ENCODE measurements around the gene DHFR. TPM values are rescaled to one million over a fixed set of nuclear protein-coding genes. Genes with fewer than 3 reads are reported as not detected.
A peak's percentile ranks its signal among the peaks of the same experiment; 100 is the strongest.
"Not testable (repeated sequence)": the region's sequence is repeated elsewhere in the genome, so short reads cannot be mapped to it uniquely, and the experiment has no call there.

DHFR gene
- total RNA-seq, 1 experiment from 2014 or later = 40.0 TPM

DNA sequence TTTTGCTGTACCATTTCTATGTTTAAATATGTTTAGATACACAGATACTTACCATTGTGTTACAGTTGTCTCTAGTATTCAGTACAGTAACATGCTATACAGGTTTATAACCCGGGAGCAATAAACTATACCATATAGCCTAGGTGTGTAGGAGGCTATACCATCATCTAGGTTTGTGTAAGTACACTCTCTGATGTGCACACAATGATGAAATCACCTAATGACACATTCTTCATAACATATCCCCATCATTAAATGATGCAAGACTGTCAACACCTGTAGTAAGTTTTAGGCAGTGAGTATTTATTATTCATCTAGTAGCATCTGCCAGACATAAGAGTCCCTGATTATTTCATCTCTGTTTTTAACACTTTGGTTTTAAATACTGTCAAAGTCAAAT is 7.3 kb upstream of the DHFR start:
- DNase-seq (ENCODE audit: low read depth, low spot score) = no peak
- in situ Hi-C loops (cut with HindIII; ENCODE audit: low pct_unique_long_range_greater_than_20kb, low sequenced_read_pairs) = no loop called here

DNA sequence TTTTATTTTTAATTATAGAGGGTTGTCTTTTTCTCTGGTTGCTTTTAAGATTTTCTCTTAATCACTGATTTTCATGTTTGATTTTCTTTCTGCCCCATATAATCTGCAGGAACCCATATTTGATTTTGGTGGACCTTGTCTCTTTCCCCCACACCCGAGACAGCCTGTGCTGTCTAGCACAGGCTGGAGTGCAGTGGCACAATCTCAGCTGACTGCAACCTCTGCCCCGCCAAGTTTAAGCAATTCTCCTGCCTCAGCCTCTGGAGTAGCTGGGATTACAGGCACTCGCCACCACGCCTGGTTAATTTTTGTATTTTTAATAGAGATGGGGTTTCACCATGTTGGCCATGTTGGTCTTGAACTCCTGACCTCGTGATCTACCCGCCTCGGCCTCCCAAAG is 5.9 kb upstream of the DHFR start:
- DNase-seq (ENCODE audit: low read depth, low spot score); in situ Hi-C loops (cut with HindIII; ENCODE audit: low pct_unique_long_range_greater_than_20kb, low sequenced_read_pairs): not testable (repeated sequence)

DNA sequence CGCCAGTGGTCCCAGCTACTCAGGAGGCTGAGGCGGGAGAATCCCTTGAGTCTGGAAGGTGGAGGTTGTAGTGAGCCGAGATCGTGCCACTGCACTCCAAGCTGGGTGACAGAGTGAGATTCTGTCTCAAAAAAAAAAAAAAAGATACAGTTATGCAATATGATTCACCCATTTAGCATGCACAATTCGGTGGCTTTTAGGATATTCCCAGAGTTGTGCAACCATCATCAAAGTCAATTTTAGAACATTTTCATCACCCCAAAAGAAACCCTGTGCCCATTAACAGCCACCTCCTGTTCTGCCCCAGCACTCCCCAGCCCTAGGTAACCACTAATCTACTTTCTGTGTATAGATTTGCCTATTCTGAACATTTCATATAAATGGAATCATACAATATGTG is 4.3 kb upstream of the DHFR start:
- DNase-seq (ENCODE audit: low read depth, low spot score) = no peak
- in situ Hi-C loops (cut with HindIII; ENCODE audit: low pct_unique_long_range_greater_than_20kb, low sequenced_read_pairs) = no loop called here

DNA sequence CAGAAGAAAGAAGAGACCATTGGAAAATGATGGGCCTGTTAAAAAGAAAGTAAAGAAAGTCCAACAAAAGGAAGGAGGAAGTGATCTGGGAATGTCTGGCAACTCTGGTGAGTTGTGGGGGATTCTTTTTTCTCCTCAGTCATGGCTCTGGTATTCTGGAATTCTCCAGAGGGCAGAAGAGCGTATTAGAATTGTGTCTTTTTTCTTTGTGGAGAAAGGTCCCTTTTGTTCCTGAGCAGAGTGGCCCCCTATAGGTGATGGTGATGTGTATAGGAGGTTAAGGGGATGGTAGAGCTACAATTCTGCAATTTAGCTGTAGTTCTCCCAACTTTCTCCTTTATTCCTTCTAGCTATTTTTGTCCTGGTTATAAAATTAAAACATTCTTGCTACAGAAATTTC is 1.6 kb upstream of the DHFR start:
- in situ Hi-C loops (cut with HindIII; ENCODE audit: low pct_unique_long_range_greater_than_20kb, low sequenced_read_pairs) = no loop called here
- DNase-seq (ENCODE audit: low read depth, low spot score) = peak; percentile 64

DNA sequence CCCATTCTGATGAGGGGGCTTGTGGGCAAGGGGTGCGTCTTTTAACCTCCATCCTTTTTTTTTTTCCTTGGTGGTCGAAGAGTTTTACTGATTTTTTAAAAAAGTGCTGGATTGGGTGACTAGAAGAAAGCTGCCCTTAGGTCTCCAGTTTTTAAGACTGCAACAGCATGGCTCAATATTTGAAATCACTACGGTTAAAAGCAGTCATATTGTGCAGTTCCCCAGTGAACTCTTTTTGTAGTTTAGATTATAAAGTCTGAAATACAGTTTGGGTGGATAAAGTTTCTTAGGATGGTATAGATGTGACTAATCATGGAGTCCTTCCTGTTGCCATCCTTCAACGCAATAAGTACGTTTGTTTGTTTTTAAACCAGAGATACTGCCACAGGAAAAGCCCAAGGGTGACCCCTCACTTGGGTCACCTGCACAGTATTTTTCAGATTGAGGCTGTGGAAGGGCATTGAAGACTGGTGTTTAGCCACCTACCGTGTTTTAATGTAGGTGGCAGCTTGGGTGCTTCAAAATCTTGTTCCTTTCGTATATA is 520 bp upstream of the DHFR start:
- in situ Hi-C loops (cut with HindIII; ENCODE audit: low pct_unique_long_range_greater_than_20kb, low sequenced_read_pairs) = no loop called here
- no peak for DNase-seq (ENCODE audit: low read depth, low spot score)

DNA sequence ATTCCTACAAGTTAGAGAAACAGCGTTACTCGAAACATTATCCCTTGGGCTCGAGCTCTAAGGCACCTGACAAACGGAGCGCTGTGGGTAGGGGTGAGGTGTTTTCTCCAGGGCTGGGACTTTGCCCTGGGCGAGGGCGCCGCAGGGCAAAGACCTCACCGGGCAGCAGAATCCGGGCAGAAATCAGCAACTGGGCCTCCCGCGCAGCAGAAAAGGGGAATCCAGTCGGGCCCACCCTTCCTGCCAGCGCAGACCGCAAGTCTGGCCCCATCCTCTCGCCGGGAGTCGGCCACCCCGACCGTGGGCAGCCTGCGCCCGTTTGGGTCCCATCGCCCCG is 761 bp downstream of the DHFR start:
- no peak for DNase-seq (ENCODE audit: low read depth, low spot score)
- in situ Hi-C loops (cut with HindIII; ENCODE audit: low pct_unique_long_range_greater_than_20kb, low sequenced_read_pairs) = no loop called here

DNA sequence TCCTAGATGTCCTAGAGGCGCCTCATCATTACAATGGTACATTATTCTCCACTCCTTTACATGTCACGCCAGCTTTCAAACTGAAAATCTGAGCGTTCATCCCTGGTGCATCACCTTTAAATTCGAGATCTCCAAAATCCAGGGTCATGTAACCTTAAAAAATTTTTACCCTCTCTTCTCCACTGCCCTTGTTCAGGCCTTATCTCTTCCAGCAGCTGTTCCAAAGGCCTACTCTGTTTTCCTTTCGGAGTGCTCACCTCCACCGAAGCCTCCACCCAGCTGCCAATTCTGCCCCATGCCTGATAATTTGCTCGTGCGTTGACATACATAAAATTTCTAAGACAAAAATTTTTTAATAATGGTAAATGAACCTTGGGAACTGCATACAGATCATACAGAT is 1.3 kb downstream of the DHFR start:
- in situ Hi-C loops (cut with HindIII; ENCODE audit: low pct_unique_long_range_greater_than_20kb, low sequenced_read_pairs) = no loop called here
- DNase-seq (ENCODE audit: low read depth, low spot score) = no peak

DNA sequence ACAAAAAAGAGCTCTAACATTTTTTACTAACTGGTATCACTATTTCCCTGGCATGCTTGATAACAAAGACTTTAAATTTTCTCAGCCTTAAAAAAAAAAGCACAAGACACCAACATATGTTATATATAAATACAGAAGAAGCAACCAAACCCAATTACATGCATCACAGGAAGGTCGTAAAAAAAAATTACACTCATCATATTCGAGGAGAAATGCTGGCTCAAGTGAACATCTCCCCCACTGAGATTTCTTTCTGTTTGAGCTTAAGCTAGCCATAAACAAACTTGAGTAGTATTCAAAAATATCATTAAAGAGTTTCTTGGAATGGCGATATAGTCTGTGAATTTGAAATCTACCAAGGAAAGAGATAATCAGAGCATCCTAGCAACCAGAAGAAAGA is 7.9 kb downstream of the DHFR start:
- DNase-seq (ENCODE audit: low read depth, low spot score) = no peak
- in situ Hi-C loops (cut with HindIII; ENCODE audit: low pct_unique_long_range_greater_than_20kb, low sequenced_read_pairs) = no loop called here

DNA sequence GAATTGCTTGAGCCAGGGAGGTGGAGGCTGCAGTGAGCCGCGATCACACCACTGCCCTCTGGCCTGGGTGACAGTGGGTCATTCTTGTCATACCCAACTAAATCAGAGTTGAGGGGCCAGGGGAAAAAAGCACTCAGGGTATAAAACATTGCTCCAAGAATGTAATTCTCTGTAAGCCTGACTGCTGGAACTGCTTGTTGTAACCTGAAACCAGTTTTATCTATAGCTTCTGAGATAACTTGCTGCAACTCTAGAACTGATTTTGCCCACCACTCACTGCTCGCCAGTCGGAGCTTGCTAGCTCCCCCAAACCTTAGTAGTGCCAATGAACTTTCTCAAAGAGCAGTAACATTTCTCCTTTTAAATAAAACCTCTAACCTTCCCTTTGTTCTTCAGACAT is 9.9 kb downstream of the DHFR start:
- DNase-seq (ENCODE audit: low read depth, low spot score) = no peak
- in situ Hi-C loops (cut with HindIII; ENCODE audit: low pct_unique_long_range_greater_than_20kb, low sequenced_read_pairs) = no loop called here

DNA sequence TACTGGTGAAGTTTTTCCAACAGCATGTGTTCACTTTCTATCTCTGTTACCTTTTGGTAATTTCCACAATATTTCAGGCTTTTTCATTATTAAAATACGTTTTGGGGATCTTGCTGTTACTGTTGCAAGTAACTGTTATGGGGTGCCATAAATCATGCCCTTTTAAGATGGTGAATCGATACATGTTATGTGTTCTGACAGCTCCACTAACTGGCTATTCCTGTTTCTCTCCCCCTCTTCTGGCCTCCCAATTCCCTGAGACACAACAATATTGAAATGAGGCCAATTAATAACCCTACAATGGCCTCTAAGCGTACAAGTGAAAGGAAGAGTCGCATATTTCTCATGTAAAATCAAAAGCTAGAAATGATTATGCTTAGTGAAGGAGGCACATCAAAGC is 13.4 kb downstream of the DHFR start:
- in situ Hi-C loops (cut with HindIII; ENCODE audit: low pct_unique_long_range_greater_than_20kb, low sequenced_read_pairs) = no loop called here
- no peak for DNase-seq (ENCODE audit: low read depth, low spot score)

DNA sequence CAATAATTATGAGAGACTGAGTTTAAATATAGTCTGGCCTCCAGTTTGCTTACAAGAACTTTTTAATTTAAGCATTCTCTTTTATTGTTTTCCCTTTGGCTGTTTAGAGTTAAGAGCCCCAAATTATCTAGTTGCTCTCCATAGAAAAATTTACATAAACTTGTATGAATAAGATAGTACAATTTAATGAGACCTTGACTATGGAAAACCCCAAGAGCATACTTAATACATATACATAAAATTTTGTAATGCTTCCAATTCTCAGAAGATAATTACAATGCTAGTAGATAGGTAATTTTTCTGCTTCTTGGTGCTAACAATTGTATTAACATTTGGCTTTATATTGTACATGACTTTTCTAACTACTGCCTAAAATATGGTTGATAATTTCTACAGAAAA is 20.6 kb downstream of the DHFR start:
- DNase-seq (ENCODE audit: low read depth, low spot score) = no peak
- in situ Hi-C loops (cut with HindIII; ENCODE audit: low pct_unique_long_range_greater_than_20kb, low sequenced_read_pairs) = no loop called here

DNA sequence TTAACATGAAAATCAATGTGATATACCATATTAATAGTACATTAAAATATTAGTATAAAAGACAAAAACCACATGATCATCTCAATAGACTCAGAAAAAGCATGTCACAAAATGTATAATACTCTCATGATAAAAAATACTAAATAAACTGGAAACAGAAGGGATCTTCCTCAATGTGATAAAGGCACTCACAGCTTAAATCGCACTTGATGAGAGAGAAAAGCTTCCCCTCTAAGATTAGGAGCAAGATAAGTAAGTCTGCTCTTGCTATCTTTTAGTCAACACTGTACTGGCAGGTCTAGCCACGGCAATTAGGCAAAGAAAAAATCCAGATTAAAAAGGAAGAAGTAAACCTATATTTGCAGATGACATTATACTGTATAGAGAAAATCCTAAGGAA is 22.1 kb downstream of the DHFR start:
- in situ Hi-C loops (cut with HindIII; ENCODE audit: low pct_unique_long_range_greater_than_20kb, low sequenced_read_pairs) = no loop called here

DNA sequence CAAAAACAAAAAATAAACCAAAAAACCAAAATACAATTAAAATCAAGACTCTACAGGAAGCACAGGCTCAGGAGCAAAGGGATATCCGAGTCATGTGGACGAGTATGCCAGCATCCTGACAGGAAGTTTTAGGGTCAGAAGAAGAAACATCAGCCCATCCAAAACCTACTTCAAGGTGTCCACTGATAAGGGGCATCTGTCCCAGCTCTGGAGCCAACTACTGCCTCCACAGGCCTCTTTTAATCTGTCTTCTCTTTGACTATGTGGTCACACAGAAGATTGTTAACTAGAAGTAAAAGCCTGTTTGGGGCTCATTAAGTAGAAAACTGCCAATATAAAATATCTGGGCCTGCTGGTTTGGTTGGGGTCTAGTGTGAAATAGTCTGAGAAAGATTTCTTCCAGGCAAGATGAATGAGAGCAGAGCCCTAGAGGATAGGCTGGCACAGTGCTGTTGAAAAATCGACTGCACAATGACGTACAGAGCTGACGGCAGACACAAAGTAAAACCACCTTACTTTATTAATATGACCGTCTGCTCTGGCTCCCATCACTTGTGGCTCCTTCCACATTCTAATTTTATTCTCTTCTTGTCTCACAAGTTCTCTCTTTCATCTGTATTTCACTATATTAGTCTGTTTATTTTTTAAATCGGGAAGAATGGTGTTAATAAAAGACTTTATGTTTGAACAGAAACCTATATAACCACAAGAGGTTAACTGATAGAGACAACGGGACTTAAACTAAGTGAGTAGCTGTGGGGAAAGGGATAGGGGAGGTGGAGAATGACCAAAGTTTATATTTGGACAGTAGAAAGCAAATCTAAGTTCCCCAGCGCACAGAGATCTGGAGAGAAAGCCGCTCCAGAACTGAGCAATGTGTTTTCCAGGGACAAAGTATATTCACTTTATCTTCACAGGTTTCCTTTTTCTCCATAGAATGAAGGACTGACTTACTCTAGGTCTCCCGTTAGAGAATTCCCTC is 23.2 kb downstream of the DHFR start:
- in situ Hi-C loops (cut with HindIII; ENCODE audit: low pct_unique_long_range_greater_than_20kb, low sequenced_read_pairs) = no loop called here
- no peak for DNase-seq (ENCODE audit: low read depth, low spot score)

More for the DNA sequence above, 22.1 kb downstream of the DHFR start:
- no peak for DNase-seq (ENCODE audit: low read depth, low spot score)

DNA sequence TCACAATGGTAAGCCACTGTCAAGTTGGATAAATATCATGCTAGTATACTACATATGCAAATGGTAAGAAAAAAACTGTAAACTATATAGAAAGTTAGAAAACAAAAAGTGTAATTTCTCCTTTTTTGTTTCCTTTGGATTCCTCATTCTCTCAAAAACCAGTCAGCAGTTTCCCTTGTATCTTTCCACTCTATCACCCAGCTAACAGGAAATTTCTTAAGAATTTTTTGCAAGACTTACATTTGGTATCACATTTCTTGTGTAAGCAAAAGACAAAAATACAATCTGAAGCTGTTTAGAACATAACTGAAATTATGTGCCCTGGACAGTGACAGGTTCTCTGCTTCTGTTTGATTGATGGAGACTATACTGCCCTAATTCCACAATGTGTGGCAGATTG is 25.5 kb downstream of the DHFR start:
- in situ Hi-C loops (cut with HindIII; ENCODE audit: low pct_unique_long_range_greater_than_20kb, low sequenced_read_pairs) = no loop called here
- DNase-seq (ENCODE audit: low read depth, low spot score) = no peak

DNA sequence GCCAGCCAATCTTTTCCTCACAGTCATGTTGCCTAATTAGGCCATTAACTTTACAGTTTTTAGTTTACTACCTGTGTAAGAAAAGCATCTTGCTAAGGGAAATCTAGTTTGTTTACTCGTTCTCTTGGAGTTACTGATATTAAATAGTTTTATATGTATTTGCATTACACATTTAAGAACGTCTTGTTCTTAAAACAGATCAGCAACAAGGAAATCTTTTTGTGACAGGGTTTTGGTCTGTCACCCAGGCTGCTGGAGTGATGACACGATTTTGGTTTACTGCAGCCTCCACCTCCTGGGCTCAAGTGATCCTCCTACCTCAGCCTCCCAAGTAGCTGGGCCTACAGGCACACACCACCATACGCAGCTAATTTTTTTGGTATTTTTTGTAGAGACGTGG is 29.6 kb downstream of the DHFR start:
- in situ Hi-C loops (cut with HindIII; ENCODE audit: low pct_unique_long_range_greater_than_20kb, low sequenced_read_pairs) = no loop called here
- DNase-seq (ENCODE audit: low read depth, low spot score) = no peak

DNA sequence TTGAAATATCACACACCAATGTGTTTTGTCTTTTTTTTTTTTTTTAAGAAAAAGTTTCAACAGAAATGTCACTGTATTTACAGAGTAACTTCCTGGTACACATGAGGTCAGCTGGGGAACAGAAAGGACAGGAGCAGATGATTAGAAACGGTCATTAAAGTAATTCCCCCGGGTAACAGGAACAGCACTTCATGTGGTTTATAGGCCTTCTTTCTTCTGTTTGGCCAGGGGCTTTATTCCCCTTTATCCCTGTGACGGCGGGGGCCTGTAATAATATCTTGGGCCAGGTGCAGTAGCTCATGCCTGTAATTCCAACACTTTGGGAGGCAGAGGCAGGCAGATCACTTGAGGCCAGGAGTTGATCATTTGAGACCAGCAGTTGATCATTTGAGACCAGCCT is 30.8 kb downstream of the DHFR start:
- in situ Hi-C loops (cut with HindIII; ENCODE audit: low pct_unique_long_range_greater_than_20kb, low sequenced_read_pairs) = no loop called here

DNA sequence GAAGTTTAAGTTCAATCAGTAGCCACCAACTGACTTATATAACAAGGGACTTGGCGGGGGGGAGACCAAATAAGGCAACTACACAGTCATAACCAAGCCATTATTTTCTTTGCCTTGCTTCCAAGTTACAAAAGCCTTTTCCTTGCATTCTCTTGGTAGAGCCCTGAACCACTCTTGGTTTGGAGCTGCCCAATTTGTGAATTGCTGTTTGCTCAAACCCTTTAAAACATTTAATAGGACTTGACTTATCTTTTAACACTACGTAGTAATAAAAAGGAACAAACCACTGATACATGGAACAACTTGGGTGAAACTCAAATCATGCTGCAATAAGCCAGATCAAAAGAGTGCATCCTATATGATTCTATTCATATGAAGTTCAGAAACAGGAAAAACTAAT is 32.0 kb downstream of the DHFR start:
- DNase-seq (ENCODE audit: low read depth, low spot score) = no peak
- in situ Hi-C loops (cut with HindIII; ENCODE audit: low pct_unique_long_range_greater_than_20kb, low sequenced_read_pairs) = no loop called here

More for the DNA sequence above, 30.8 kb downstream of the DHFR start:
- no peak for DNase-seq (ENCODE audit: low read depth, low spot score)

DNA sequence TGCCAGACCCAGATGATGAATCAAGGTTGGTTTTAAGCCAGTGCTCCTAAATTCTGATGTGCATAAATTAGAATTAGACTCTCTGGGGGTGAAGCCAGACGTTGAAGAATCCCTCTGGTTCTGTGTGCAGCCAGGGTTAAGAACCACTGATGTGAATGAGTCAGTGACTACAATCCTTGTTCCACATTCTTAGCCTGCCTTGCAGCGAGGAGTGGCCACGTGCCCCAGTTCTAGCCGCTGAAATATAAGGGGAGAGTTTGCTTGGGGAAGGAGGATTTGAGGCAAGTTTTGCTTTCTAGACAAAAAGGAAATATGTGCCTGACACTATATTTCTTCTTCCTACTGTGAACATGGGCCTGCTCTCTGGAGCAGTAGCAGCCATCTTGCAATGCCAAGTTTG is 34.6 kb downstream of the DHFR start:
- no peak for DNase-seq (ENCODE audit: low read depth, low spot score)
- in situ Hi-C loops (cut with HindIII; ENCODE audit: low pct_unique_long_range_greater_than_20kb, low sequenced_read_pairs) = no loop called here

DNA sequence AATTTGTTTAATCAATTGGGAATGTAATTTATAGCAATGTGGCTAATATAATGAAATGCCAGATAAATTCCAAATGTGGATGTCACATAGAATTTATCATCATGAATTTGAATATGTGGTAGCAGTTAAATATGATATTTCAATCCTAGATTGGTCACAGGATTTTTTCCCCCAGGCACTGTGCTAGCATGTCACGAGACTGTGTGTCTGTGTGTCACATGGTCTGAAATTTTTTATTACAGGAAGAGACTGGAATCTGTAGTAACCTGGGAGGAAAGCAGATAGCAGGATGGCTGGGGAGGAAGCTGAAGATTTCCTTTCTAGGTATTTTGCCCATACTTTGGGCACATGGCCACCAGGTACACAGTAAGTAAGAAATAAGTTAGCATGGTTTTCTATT is 35.7 kb downstream of the DHFR start:
- DNase-seq (ENCODE audit: low read depth, low spot score) = peak; percentile 55
- in situ Hi-C loops (cut with HindIII; ENCODE audit: low pct_unique_long_range_greater_than_20kb, low sequenced_read_pairs) = no loop called here

Data from SK-MEL-5 (cell line).